Spleen (tissue), 7 donors: Measurements from ENCODE around the gene CDON.

Source experiments
- CTCF ChIP-seq, 11 experiments: fragments of 200-600 bp in 7 of 11; fragments of 450-650 bp in 4 of 11; sonication (generic) in 4 of 11; IDR thresholded peaks in 8 of 11; conservative IDR thresholded peaks in 3 of 11; 1 replicate in 7 of 11; 2 replicates in 4 of 11; pipeline versions ENCODE4 v1.4.0 to v1.8.0; 2016 to 2021; ENCODE audit warnings: antibody characterized with exemption in 11 of 11, inconsistent platforms in 4 of 11, mild to moderate bottlenecking in 1 of 11
- POLR2A ChIP-seq, 3 donors: fragments of 450-650 bp; IDR thresholded peaks; one replicate each; pipeline ENCODE4 v1.5.1; 2017; ENCODE audit warnings: antibody characterized with exemption in 3 of 3, mild to moderate bottlenecking in 1 of 3
- donor health status: DM: no; HTN: no; CAD: no; lungs with moderate emphysema.
- donor health status: DM: no; HTN: no; CAD: no.
- donor health status: DM: no; HTN: no; CAD: no.

GRCh38 chr11:125987066-125987641 lies 75.5 kb downstream of the CDON start:
- no peak for TF ChIP-seq CTCF (IDR thresholded peaks at IDR 0.05 in 8 of 11, conservative IDR thresholded peaks at IDR 0.05 in 3 of 11)
- TF ChIP-seq POLR2A (IDR thresholded peaks at IDR 0.05): no peak
